Transverse colon (tissue), 4 donors: ENCODE results near the gene MATN1. TPM values are rescaled to one million over a fixed set of nuclear protein-coding genes. Genes with fewer than 3 reads are reported as not detected.

Experiments
- DNase-seq: peaks from one replicate; pipeline ENCODE4 v3.0.0-alpha.2; 2019
- H3K27ac ChIP-seq, 4 donors: fragments of 200-600 bp; sonication (generic); 2 replicates each; pipeline ENCODE4 v1.5.1; 2016 to 2018; ENCODE audit warnings: inconsistent platforms in 4 of 4
- H3K27me3 ChIP-seq: fragments of 200-600 bp; sonication (generic); 2 replicates; pipeline ENCODE4 v1.5.1; 2017; ENCODE audit warnings: inconsistent platforms
- H3K36me3 ChIP-seq, 4 donors: fragments of 200-600 bp; sonication (generic); 2 replicates each; pipeline ENCODE4 v1.5.1; 2017 to 2019; ENCODE audit warnings: inconsistent platforms in 4 of 4
- H3K4me1 ChIP-seq, 4 donors: fragments of 200-600 bp; sonication (generic); 2 replicates each; pipeline ENCODE4 v1.5.1; 2017 to 2020; ENCODE audit warnings: inconsistent platforms in 4 of 4
- H3K4me3 ChIP-seq, 4 donors: fragments of 200-600 bp; sonication (generic); 1 replicate in 1 of 4; 2 replicates in 3 of 4; pipeline versions ENCODE4 v1.5.1 to v1.6.1; 2017 to 2019; ENCODE audit warnings: inconsistent platforms in 4 of 4
- H3K9me3 ChIP-seq, 2 donors: fragments of 200-600 bp; sonication (generic); 2 replicates each; pipeline ENCODE4 v1.5.1; 2017 to 2019; ENCODE audit warnings: inconsistent platforms in 2 of 2
- EP300 ChIP-seq: sonication (generic); formaldehyde crosslinking; IDR thresholded peaks from one replicate; pipeline ENCODE4 v1.6.1; 2017; ENCODE audit warnings: antibody characterized with exemption, low read depth
- POLR2A ChIP-seq: fragments of 450-650 bp; IDR thresholded peaks from one replicate; pipeline ENCODE4 v1.6.1; 2016; ENCODE audit warnings: antibody characterized with exemption, mild to moderate bottlenecking, moderate library complexity
- POLR2AphosphoS5 ChIP-seq, 3 donors: sonication (generic); formaldehyde crosslinking; IDR thresholded peaks; one replicate each; pipeline ENCODE4 v1.6.1; 2016; ENCODE audit warnings: antibody characterized with exemption in 3 of 3
- WGBS, 2 donors: methylation state at CpG; one replicate each; pipeline ENCODE4 v1.1.5; 2018; ENCODE audit warnings: low coverage in 1 of 2; 5-methylcytosine and 5-hydroxymethylcytosine counted together
- in situ Hi-C, 4 donors: fragments of 200-750 bp; cut with MboI; loops; one replicate each; pipeline versions ENCODE4 v1.15.0 to v1.15.1; 2017; ENCODE audit warnings: low sequenced_read_pairs in 3 of 4, low pct_ligation_motif_present in 1 of 4, low pct_unique_long_range_greater_than_20kb in 1 of 4
- intact Hi-C: fragments of 100-400 bp; cut with DNase I; formaldehyde crosslinking; loops from one replicate; pipeline ENCODE4 v1.15.1; 2023; ENCODE audit warnings: low total_unique reads
- total RNA-seq, 4 donors: library from RNA; depleted of rRNA; stranded (reverse); fragments of >200 nt; gene quantifications; one replicate each; pipeline ENCODE4 v1.1.0, GENCODE V29; 2016
- TF ChIP-seq, protein P1 (sequence below), 5 experiments: fragments of 200-600 bp in 3 of 5; fragments of 450-650 bp in 2 of 5; sonication (generic) in 3 of 5; IDR thresholded peaks; 1 replicate in 2 of 5; 2 replicates in 3 of 5; pipeline ENCODE4 v1.5.1; 2016 to 2017; ENCODE audit warnings: antibody characterized with exemption in 5 of 5, inconsistent platforms in 3 of 5, mild to moderate bottlenecking in 2 of 5, moderate library complexity in 1 of 5

The MATN1 gene, protein sequence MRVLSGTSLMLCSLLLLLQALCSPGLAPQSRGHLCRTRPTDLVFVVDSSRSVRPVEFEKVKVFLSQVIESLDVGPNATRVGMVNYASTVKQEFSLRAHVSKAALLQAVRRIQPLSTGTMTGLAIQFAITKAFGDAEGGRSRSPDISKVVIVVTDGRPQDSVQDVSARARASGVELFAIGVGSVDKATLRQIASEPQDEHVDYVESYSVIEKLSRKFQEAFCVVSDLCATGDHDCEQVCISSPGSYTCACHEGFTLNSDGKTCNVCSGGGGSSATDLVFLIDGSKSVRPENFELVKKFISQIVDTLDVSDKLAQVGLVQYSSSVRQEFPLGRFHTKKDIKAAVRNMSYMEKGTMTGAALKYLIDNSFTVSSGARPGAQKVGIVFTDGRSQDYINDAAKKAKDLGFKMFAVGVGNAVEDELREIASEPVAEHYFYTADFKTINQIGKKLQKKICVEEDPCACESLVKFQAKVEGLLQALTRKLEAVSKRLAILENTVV
- not detected for total RNA-seq

DNA sequence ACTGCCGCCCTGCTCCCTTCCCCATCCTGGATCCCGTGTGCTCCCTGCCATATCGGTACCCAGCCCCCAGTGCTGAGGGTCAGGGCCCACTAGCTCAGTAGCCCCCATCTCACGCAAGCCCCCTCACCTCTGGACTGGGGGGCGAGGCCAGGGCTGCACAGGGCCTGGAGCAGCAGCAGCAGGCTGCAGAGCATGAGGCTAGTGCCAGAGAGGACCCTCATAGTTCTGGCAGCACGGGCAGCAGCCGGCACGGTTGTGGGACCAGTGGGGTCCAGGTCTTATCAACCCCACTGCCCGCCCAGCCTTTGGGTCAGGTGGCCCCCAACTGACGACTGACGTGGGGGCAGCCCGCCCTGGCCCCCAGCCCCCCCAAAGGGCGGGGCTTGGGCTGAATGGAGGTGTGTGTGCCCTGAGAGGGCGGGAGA is at the start of gene MATN1:
TSS of gene MATN1 (minus strand) at position 255 of the 425 bp plus-strand sequence. CDS start at position 221, 34 bp downstream.
- H3K4me3 ChIP-seq = no peak within 1 kb of the TSS

DNA sequence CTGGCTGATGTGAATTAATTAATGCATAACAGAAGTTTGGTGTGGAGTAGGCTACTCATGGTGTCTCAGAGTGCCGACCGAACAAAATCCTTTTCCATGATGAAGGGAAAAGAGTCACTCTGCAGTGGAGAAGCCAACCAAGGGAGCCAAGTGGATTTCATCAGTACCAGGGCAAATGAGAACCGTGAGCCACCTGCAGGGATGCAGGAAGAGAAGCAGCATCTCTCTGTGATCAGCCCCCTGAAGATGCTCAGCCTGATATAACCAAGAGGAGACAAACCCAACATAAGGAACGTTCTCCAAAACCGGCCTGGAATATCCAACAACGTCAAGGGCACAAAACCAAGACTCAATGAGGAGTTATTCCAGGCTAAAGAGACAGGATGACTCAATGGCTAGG is 47.6 kb upstream of the MATN1 start:
- 80 to 81% methylated on average over 1 to 6 of the region's 6 CpGs for whole genome bisulfite sequencing, 2 donors

More for the DNA sequence above, at the start of gene MATN1:
- TF ChIP-seq POLR2A = no peak
- no peak for DNase-seq
- H3K9me3 ChIP-seq = no peaks in the 10 kb centered on the region
- no peak within 1 kb of the TSS for H3K27ac ChIP-seq
- in situ Hi-C loops (loop anchor here in 3 of 4 donors (5.0 to 25.0 kb wide), 4 partner anchors 54 to 1486 kb away; partner anchors contain the start of genes MECR (in 1 of the 3) and PTPRU (in 1 of the 3)), intact Hi-C loops (no loop called here)
- 91% methylated on average over 12 of the region's 14 CpGs; no CpG with 5 or more reads in 1 of the 2 donors for WGBS, 2 donors
- H3K4me1 ChIP-seq = peaks cover 5 to 12% (median 10%) of the 10 kb centered on the region in 4 donors
- H3K27me3 ChIP-seq = no peaks in the 10 kb centered on the region
- no peaks in the 10 kb centered on the region for H3K36me3 ChIP-seq

DNA sequence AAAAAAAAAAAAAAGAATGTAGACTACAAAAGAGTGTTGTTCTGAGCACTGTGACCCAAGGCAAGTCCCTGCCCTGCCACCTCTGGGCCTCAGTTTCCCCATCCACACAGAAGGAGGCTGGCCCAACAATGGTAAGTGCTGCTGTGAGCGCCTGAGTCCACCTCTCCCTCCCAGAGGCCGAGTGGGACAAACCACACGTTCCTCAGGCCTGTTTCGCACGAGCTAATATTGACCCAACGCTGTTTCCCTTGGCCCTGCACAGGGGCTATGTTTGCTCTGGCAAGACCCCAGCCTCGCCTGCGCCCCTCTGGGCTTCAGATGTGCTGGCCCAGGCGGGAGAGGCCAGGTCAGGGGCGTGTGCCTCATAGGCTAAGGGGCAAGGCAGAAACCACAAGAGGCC is 46.8 kb upstream of the MATN1 start:
- Histone ChIP-seq H3K36me3 (no peaks in the 10 kb centered on the region), H3K27ac (no peak overlapping the region), H3K9me3 (no peaks in the 10 kb centered on the region), H3K4me1 (no peaks in the 10 kb centered on the region), H3K4me3 (no peak overlapping the region), H3K27me3 (no peaks in the 10 kb centered on the region)
- 85 to 100% methylated on average over 1 to 10 of the region's 10 CpGs for WGBS, 2 donors
- no peak for DNase-seq
- in situ Hi-C loops = loop anchor here in 1 of 4 donors (5.0 kb wide), 1 partner anchor 43 kb away; no protein-coding TSS in a partner anchor
- intact Hi-C loops = no loop called here
- no peak for TF ChIP-seq POLR2AphosphoS5 (IDR thresholded peaks at IDR 0.05)

More for the DNA sequence above, 47.6 kb upstream of the MATN1 start:
- no peaks in the 10 kb centered on the region for H3K4me1 ChIP-seq
- no peaks in the 10 kb centered on the region for H3K36me3 ChIP-seq
- DNase-seq = no peak
- in situ Hi-C loops = loop anchor here in 1 of 4 donors (5.0 kb wide), 1 partner anchor 44 kb away; no protein-coding TSS in a partner anchor
- TF ChIP-seq, protein P1, sequence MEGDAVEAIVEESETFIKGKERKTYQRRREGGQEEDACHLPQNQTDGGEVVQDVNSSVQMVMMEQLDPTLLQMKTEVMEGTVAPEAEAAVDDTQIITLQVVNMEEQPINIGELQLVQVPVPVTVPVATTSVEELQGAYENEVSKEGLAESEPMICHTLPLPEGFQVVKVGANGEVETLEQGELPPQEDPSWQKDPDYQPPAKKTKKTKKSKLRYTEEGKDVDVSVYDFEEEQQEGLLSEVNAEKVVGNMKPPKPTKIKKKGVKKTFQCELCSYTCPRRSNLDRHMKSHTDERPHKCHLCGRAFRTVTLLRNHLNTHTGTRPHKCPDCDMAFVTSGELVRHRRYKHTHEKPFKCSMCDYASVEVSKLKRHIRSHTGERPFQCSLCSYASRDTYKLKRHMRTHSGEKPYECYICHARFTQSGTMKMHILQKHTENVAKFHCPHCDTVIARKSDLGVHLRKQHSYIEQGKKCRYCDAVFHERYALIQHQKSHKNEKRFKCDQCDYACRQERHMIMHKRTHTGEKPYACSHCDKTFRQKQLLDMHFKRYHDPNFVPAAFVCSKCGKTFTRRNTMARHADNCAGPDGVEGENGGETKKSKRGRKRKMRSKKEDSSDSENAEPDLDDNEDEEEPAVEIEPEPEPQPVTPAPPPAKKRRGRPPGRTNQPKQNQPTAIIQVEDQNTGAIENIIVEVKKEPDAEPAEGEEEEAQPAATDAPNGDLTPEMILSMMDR (IDR thresholded peaks at IDR 0.05) = no peak
- TF ChIP-seq POLR2AphosphoS5 (IDR thresholded peaks at IDR 0.05) (no peak), POLR2A (no peak), EP300 (no peak)
- H3K27ac ChIP-seq = no peak overlapping the region
- no peaks in the 10 kb centered on the region for H3K27me3 ChIP-seq
- no peaks in the 10 kb centered on the region for H3K9me3 ChIP-seq
- intact Hi-C loops = no loop called here
- H3K4me3 ChIP-seq = no peak overlapping the region

DNA sequence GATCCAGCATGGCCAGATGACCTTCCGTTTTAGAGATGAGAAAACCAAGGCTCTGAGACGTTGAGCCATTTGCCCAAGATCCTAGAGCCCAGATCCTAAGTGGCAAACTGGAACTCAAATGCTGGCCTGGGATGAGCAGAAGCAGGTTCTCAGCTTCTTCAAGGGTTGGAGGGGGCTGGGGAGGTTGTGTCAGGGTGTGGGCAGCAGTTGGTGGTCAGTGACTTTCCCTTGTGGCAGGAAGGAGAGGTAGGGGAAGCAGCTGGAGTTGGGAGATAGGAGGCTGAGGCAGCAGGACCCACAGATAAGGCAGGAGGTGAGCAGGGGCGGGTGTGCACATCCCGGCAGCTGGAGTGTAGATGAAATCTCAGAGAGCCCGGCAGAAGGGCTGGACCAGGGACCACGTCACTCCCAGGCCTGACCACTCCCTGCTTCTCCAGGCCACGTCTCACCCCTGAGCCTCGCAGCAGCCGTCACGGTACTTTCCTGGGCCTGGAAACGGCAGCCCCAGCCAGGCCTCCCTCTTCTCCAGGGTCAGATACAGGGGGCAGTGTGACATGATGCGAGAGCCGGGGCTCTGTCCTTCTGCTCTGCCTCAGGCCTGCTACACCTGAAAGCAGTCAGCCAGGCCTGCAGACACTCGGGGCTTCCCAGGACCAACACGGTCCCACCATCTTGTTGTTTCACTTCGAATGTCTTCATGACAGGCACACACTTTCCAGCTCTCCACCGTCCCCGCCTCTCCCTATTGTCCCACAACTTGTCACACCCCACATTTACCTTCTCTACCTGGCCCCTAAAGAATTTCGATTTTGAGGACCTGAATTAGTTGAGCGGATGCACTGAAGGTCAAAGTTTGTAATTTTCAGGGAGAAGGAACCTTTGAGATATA is 45.7 kb upstream of the MATN1 start:
- DNase-seq = no peak
- Histone ChIP-seq H3K9me3 (no peaks in the 10 kb centered on the region), H3K27me3 (no peaks in the 10 kb centered on the region), H3K27ac (no peak overlapping the region), H3K4me3 (no peak overlapping the region), H3K4me1 (no peaks in the 10 kb centered on the region), H3K36me3 (no peaks in the 10 kb centered on the region)
- 82 to 91% methylated on average over 5 to 20 of the region's 20 CpGs for WGBS, 2 donors
- intact Hi-C loops (no loop called here), in situ Hi-C loops (no loop called here)
- TF ChIP-seq POLR2AphosphoS5 (IDR thresholded peaks at IDR 0.05) = no peak
- TF ChIP-seq, protein P1 (IDR thresholded peaks at IDR 0.05) = no peak
- no peak for TF ChIP-seq EP300
- no peak for TF ChIP-seq POLR2A
